GM12878 (cell line): Measurements from ENCODE around the gene RPSA.

Experiments
- EZH2 ChIP-seq: IDR thresholded peaks from 2 replicates; pipeline ENCODE4 v1.6.1; 2012; ENCODE audit warnings: low read depth, mild to moderate bottlenecking, control low read depth, inconsistent platforms, low read length, borderline replicate concordance; ENCODE audit not compliant: control insufficient read depth
- GATAD2B ChIP-seq: fragments of 450-650 bp; conservative IDR thresholded peaks from 2 replicates; pipeline ENCODE4 v1.6.1; 2017; ENCODE audit warnings: low read depth, mild to moderate bottlenecking, moderate library complexity
- POLR2A ChIP-seq: IDR thresholded peaks from 2 replicates; pipeline ENCODE4 v1.6.1; 2011; ENCODE audit warnings: low read depth, mild to moderate bottlenecking, low read length
- TF ChIP-seq, protein P1 (sequence below): fragments of 450-650 bp; formaldehyde crosslinking; IDR thresholded peaks from 2 replicates; pipeline ENCODE4 v1.5.0; 2022; ENCODE audit warnings: mild to moderate bottlenecking, missing genetic modification characterization
- TF ChIP-seq, protein P2 (sequence below): IDR thresholded peaks from 2 replicates; pipeline ENCODE4 v1.6.1; 2011; ENCODE audit warnings: borderline replicate concordance, low read depth, mild to moderate bottlenecking, moderate library complexity, low read length; ENCODE audit not compliant: insufficient read depth, poor library complexity, severe bottlenecking
- TF ChIP-seq, protein P3 (sequence below): IDR thresholded peaks from 2 replicates; pipeline ENCODE4 v1.6.1; 2011; ENCODE audit warnings: mild to moderate bottlenecking, low read depth, low read length, moderate library complexity; ENCODE audit not compliant: insufficient replicate concordance
- TF ChIP-seq, protein P4 (sequence below), 3 experiments: IDR thresholded peaks in 2 of 3; conservative IDR thresholded peaks in 1 of 3; 2 replicates each; pipeline ENCODE4 v1.5.1; 2011; ENCODE audit warnings: low read depth in 3 of 3, low read length in 3 of 3, mild to moderate bottlenecking in 3 of 3, control low read depth in 2 of 3, moderate library complexity in 2 of 3, inconsistent platforms in 1 of 3, mixed read lengths in 1 of 3; ENCODE audit not compliant: control insufficient read depth in 2 of 3, insufficient read depth in 1 of 3; ENCODE audit errors: extremely low read depth in 1 of 3
- TF ChIP-seq, protein P5 (sequence below): IDR thresholded peaks from 2 replicates; pipeline ENCODE4 v1.6.1; 2012; ENCODE audit warnings: low read depth, low read length, improper control_type of control experiment

DNA sequence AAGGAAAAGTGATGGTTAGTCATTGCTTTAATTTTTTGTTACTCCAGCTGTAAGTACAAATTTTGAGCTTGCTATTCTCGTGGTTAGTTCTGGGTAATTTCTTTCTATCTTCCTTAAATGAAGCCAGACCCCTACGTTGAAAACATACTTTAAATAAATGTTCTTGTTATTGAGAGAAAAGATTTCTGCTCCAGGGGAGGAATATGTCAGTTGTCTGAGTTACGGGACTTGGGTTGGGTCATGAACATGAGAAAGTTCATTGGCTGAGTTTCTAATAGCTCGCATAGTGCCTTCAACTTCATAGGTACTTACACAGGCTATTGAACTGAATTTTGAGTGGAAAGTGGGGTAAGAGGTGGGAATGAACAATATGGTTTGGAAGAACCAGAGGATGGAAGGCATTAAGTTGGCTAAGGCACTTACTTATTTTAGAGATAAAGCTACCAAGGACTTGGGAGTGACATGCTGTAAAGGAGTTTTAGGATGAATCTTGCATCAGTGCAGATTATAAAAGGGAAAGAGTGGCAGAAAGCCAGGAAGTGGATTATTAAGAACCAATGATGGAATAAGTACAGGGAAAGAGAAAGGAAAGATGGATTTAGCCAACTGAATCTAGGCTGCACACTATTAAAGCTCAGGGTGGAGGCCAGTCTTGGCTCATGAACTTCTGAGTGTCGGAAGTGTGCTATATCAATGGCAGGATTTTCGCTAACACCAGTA is 1.4 kb downstream of the RPSA start:
- TF ChIP-seq, protein P1, sequence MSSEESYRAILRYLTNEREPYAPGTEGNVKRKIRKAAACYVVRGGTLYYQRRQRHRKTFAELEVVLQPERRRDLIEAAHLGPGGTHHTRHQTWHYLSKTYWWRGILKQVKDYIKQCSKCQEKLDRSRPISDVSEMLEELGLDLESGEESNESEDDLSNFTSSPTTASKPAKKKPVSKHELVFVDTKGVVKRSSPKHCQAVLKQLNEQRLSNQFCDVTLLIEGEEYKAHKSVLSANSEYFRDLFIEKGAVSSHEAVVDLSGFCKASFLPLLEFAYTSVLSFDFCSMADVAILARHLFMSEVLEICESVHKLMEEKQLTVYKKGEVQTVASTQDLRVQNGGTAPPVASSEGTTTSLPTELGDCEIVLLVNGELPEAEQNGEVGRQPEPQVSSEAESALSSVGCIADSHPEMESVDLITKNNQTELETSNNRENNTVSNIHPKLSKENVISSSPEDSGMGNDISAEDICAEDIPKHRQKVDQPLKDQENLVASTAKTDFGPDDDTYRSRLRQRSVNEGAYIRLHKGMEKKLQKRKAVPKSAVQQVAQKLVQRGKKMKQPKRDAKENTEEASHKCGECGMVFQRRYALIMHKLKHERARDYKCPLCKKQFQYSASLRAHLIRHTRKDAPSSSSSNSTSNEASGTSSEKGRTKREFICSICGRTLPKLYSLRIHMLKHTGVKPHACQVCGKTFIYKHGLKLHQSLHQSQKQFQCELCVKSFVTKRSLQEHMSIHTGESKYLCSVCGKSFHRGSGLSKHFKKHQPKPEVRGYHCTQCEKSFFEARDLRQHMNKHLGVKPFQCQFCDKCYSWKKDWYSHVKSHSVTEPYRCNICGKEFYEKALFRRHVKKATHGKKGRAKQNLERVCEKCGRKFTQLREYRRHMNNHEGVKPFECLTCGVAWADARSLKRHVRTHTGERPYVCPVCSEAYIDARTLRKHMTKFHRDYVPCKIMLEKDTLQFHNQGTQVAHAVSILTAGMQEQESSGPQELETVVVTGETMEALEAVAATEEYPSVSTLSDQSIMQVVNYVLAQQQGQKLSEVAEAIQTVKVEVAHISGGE (CRISPR knock-in tag): no peak
- TF ChIP-seq, protein P2, sequence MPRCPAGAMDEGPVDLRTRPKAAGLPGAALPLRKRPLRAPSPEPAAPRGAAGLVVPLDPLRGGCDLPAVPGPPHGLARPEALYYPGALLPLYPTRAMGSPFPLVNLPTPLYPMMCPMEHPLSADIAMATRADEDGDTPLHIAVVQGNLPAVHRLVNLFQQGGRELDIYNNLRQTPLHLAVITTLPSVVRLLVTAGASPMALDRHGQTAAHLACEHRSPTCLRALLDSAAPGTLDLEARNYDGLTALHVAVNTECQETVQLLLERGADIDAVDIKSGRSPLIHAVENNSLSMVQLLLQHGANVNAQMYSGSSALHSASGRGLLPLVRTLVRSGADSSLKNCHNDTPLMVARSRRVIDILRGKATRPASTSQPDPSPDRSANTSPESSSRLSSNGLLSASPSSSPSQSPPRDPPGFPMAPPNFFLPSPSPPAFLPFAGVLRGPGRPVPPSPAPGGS: no peak
- TF ChIP-seq, protein P3, sequence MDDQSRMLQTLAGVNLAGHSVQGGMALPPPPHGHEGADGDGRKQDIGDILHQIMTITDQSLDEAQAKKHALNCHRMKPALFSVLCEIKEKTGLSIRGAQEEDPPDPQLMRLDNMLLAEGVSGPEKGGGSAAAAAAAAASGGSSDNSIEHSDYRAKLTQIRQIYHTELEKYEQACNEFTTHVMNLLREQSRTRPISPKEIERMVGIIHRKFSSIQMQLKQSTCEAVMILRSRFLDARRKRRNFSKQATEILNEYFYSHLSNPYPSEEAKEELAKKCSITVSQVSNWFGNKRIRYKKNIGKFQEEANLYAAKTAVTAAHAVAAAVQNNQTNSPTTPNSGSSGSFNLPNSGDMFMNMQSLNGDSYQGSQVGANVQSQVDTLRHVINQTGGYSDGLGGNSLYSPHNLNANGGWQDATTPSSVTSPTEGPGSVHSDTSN: no peak
- TF ChIP-seq GATAD2B (no peak), POLR2A (no peak), EZH2 (no peak)
- TF ChIP-seq, protein P4, sequence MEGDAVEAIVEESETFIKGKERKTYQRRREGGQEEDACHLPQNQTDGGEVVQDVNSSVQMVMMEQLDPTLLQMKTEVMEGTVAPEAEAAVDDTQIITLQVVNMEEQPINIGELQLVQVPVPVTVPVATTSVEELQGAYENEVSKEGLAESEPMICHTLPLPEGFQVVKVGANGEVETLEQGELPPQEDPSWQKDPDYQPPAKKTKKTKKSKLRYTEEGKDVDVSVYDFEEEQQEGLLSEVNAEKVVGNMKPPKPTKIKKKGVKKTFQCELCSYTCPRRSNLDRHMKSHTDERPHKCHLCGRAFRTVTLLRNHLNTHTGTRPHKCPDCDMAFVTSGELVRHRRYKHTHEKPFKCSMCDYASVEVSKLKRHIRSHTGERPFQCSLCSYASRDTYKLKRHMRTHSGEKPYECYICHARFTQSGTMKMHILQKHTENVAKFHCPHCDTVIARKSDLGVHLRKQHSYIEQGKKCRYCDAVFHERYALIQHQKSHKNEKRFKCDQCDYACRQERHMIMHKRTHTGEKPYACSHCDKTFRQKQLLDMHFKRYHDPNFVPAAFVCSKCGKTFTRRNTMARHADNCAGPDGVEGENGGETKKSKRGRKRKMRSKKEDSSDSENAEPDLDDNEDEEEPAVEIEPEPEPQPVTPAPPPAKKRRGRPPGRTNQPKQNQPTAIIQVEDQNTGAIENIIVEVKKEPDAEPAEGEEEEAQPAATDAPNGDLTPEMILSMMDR (IDR thresholded peaks at IDR 0.05 in 2 of 3, conservative IDR thresholded peaks at IDR 0.05 in 1 of 3; ENCODE audit: control insufficient read depth in 2 of 3, extremely low read depth in 1 of 3, insufficient read depth in 1 of 3, low read depth in 3 of 3, low read length in 3 of 3): no peak
- TF ChIP-seq, protein P5, sequence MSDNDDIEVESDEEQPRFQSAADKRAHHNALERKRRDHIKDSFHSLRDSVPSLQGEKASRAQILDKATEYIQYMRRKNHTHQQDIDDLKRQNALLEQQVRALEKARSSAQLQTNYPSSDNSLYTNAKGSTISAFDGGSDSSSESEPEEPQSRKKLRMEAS: no peak
